Endothelial cell of umbilical vein (primary cell): ENCODE results near the gene SECISBP2. TPM values are rescaled to one million over a fixed set of nuclear protein-coding genes. Genes with fewer than 3 reads are reported as not detected.

Source experiments
- BruUV-seq: library from RNA; stranded (reverse); fragments of 400-500 nt; replicated peaks from 2 replicates; lab custom pipeline; 2021; lab: Mats Ljungman, UMichigan
- CTCF ChIA-PET: fragments of 300-600, 350-600 bp; sonication (Branson Sonifier 250); formaldehyde crosslinking; loops from one replicate; lab custom pipeline; 2021; ENCODE audit warnings: antibody characterized with exemption, inconsistent platforms; lab: Charles Lee
- POLR2A ChIA-PET: fragments of 300-600, 350-600 bp; sonication (Branson Sonifier 250); formaldehyde crosslinking; loops from one replicate; lab custom pipeline; 2021; ENCODE audit warnings: antibody characterized with exemption, inconsistent platforms; lab: Charles Lee
- DNase-seq: peaks from one replicate; pipeline ENCODE4 v3.0.0-alpha.2; 2011; ENCODE audit warnings: low read depth, low spot score
- FAIRE-seq: peaks from 2 replicates; lab custom pipeline; 2011; peaks lifted over from hg19 to GRCh38; lab: Jason Lieb, UNC
- H2AFZ ChIP-seq: 2 replicates; pipeline ENCODE4 v1.6.0; 2012; ENCODE audit warnings: low read depth, low read length, control low read depth, inconsistent platforms
- H3K27ac ChIP-seq: 2 replicates; pipeline ENCODE4 v1.5.1; 2011; ENCODE audit warnings: low read depth, mild to moderate bottlenecking, control low read depth, low read length, moderate library complexity; ENCODE audit not compliant: insufficient read depth
- H3K27me3 ChIP-seq, 2 experiments: 2 replicates each; pipeline versions ENCODE4 v1.6.0 to v1.6.1; 2011; ENCODE audit warnings: low read length in 2 of 2, mixed read lengths in 1 of 2; ENCODE audit not compliant: control insufficient read depth in 2 of 2, insufficient read depth in 2 of 2
- H3K36me3 ChIP-seq, 2 experiments: 2 replicates in 1 of 2; 3 replicates in 1 of 2; pipeline ENCODE4 v1.5.1; 2011; ENCODE audit warnings: low read length in 2 of 2, mild to moderate bottlenecking in 1 of 2, moderate library complexity in 1 of 2; ENCODE audit not compliant: control insufficient read depth in 2 of 2, insufficient read depth in 2 of 2; ENCODE audit errors: extremely low read depth in 1 of 2
- H3K4me1 ChIP-seq: 3 replicates; pipeline ENCODE4 v1.5.1; 2011; ENCODE audit warnings: mild to moderate bottlenecking, low read length; ENCODE audit not compliant: control insufficient read depth, insufficient read depth; ENCODE audit errors: extremely low read depth
- H3K4me2 ChIP-seq: 2 replicates; pipeline ENCODE4 v1.6.1; 2011; ENCODE audit warnings: low read length, control low read depth, mixed read lengths; ENCODE audit not compliant: insufficient read depth
- H3K4me3 ChIP-seq, 3 experiments: fragments of 200-600 bp in 1 of 3; sonication (generic), shearing (Covaris generic) in 1 of 3; replicated peaks in 1 of 3; 2 replicates each; pipeline ENCODE4 v1.5.1; 2011 to 2016; ENCODE audit warnings: control low read depth in 3 of 3, low read length in 3 of 3, mild to moderate bottlenecking in 2 of 3, inconsistent platforms in 1 of 3, low read depth in 1 of 3, moderate library complexity in 1 of 3; ENCODE audit not compliant: insufficient read depth in 1 of 3
- H3K79me2 ChIP-seq: 2 replicates; pipeline ENCODE4 v1.6.0; 2012; ENCODE audit warnings: low read length, inconsistent platforms; ENCODE audit not compliant: control insufficient read depth, insufficient read depth
- H3K9ac ChIP-seq: replicated peaks from 2 replicates; pipeline ENCODE3; 2011; ENCODE audit warnings: low read length, control low read depth; ENCODE audit not compliant: insufficient read depth; ENCODE audit errors: extremely low read depth
- H3K9me1 ChIP-seq: replicated peaks from 3 replicates; pipeline ENCODE4 v1.6.0; 2011; ENCODE audit warnings: mild to moderate bottlenecking, low read length; ENCODE audit not compliant: control insufficient read depth, insufficient read depth; ENCODE audit errors: extremely low read depth
- H3K9me3 ChIP-seq: replicated peaks from 2 replicates; pipeline ENCODE4 v1.5.1; 2012; ENCODE audit warnings: low read length, inconsistent platforms; ENCODE audit not compliant: control insufficient read depth, insufficient read depth
- H4K20me1 ChIP-seq: replicated peaks from 2 replicates; pipeline ENCODE3; 2011; ENCODE audit warnings: mild to moderate bottlenecking, low read length; ENCODE audit not compliant: control insufficient read depth, insufficient read depth; ENCODE audit errors: extremely low read depth
- EZH2 ChIP-seq: IDR thresholded peaks from 2 replicates; pipeline ENCODE4 v1.6.1; 2012; ENCODE audit warnings: borderline replicate concordance, low read depth, mild to moderate bottlenecking, moderate library complexity, low read length, inconsistent platforms; ENCODE audit not compliant: severe bottlenecking
- FOS ChIP-seq: IDR thresholded peaks from 2 replicates; pipeline ENCODE4 v1.6.1; 2011; ENCODE audit warnings: mild to moderate bottlenecking, low read length, moderate library complexity, borderline replicate concordance; ENCODE audit not compliant: insufficient read depth
- GATA2 ChIP-seq: IDR thresholded peaks from 2 replicates; pipeline ENCODE4 v1.7.0; 2011; ENCODE audit warnings: low read depth, mild to moderate bottlenecking, moderate library complexity, mixed read lengths, low read length; ENCODE audit not compliant: insufficient read length, insufficient read depth
- JUN ChIP-seq: IDR thresholded peaks from 2 replicates; pipeline ENCODE4 v1.6.1; 2011; ENCODE audit warnings: borderline replicate concordance, low read depth; ENCODE audit not compliant: insufficient read length, insufficient read depth
- MAX ChIP-seq: IDR thresholded peaks from 2 replicates; pipeline ENCODE4 v1.6.1; 2011; ENCODE audit not compliant: insufficient read depth, insufficient read length
- MYC ChIP-seq: IDR thresholded peaks from one replicate; pipeline ENCODE4 v1.6.1; 2011; ENCODE audit warnings: mild to moderate bottlenecking, low read depth, low read length
- POLR2A ChIP-seq: IDR thresholded peaks from 2 replicates; pipeline ENCODE4 v1.6.1; 2012; ENCODE audit warnings: low read depth, mild to moderate bottlenecking, control low read depth, low read length
- POLR2AphosphoS5 ChIP-seq: IDR thresholded peaks from 2 replicates; pipeline ENCODE4 v1.6.1; 2012; ENCODE audit warnings: low read depth, mild to moderate bottlenecking, control low read depth, low read length, moderate library complexity; ENCODE audit not compliant: insufficient read depth
- dilution Hi-C: fragments of 300-500 bp; cut with MboI; formaldehyde crosslinking; loops from one replicate; pipeline ENCODE4 v1.15.0; 2019; ENCODE audit warnings: low sequenced_read_pairs; ENCODE audit not compliant: extremely low pct_ligation_motif_present
- intact Hi-C: fragments of 100-400 bp; cut with micrococcal nuclease; formaldehyde crosslinking; loops from one replicate; pipeline ENCODE4 v1.10.0; 2022
- polyA plus RNA-seq, 4 experiments: library from polyadenylated mRNA; depleted of rRNA in 3 of 4; stranded (reverse) in 3 of 4; unstranded in 1 of 4; fragments of >200 nt; gene quantifications; 2 replicates each; pipeline versions ENCODE4 v1.2.1 to v1.2.3, GENCODE V29; 2011 to 2012; ENCODE audit warnings: missing spikeins in 1 of 4
- total RNA-seq: library from RNA; stranded (reverse); gene quantifications from 2 replicates; pipeline ENCODE4 v1.2.3, GENCODE V29; 2021
- TF ChIP-seq, protein P1 (sequence below), 2 donors: IDR thresholded peaks; 1 replicate in 1 of 2; 2 replicates in 1 of 2; pipeline ENCODE4 v1.5.1; 2011; ENCODE audit warnings: low read length in 2 of 2, mild to moderate bottlenecking in 2 of 2, moderate library complexity in 2 of 2, control low read depth in 1 of 2, inconsistent platforms in 1 of 2, low read depth in 1 of 2; ENCODE audit not compliant: insufficient read depth in 1 of 2; ENCODE audit errors: extremely low read depth in 1 of 2

The SECISBP2 gene
- total and polyA plus RNA-seq, 2 donors (not counting 3 experiments of a cell fraction or from before 2014, with no cell fraction given), result 22.7 to 36.3 TPM

DNA sequence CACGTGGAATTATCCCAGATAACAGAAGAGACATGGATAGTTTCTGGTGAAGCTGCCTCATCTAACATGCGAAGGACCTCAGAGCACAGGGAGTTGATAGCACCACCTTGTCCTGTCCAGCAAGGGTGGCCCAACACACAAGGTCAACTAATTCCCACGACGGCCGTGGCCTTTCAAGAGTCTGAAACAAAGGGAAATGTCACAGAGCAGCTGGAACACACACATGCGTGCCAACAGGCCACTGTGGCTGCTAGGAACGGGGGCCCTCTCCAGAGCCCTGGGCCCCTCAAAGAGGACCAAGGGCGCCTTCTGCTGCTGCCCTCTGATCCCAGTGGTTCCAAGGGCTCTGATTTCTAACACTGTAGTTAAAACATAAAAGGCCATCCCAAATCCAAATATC lies 50.7 kb downstream of the SECISBP2 start:
- dilution Hi-C loops (no loop called here), intact Hi-C loops (loop anchor here (5.0 kb wide), 1 partner anchor 108 kb away; no protein-coding TSS in a partner anchor)
- Histone ChIP-seq H4K20me1 (no peaks in the 10 kb centered on the region), H3K9me3 (no peaks in the 10 kb centered on the region), H3K4me1 (no peaks in the 10 kb centered on the region), H3K9me1 (no peaks in the 10 kb centered on the region), H3K9ac (no peak overlapping the region), H3K4me2 (no peak overlapping the region), H3K36me3 (no peaks in the 10 kb centered on the region), H2AFZ (no peak overlapping the region), H3K27ac (no peak overlapping the region), H3K4me3 (no peak overlapping the region), H3K27me3 (no peaks in the 10 kb centered on the region), H3K79me2 (no peaks in the 10 kb centered on the region)
- FAIRE-seq (no peak), DNase-seq (no peak)
- BruUV-seq, result no TSS peak
- ChIA-PET CTCF (interaction anchor here (3.7 kb wide), 1 partner anchor 180 kb away, joined by 10 read pairs; no protein-coding TSS in a partner anchor), POLR2A (no interaction called here)
- TF ChIP-seq MYC (no peak), JUN (no peak), GATA2 (no peak), EZH2 (no peak), POLR2A (no peak), POLR2AphosphoS5 (no peak), MAX (no peak), FOS (no peak)
- TF ChIP-seq, protein P1, sequence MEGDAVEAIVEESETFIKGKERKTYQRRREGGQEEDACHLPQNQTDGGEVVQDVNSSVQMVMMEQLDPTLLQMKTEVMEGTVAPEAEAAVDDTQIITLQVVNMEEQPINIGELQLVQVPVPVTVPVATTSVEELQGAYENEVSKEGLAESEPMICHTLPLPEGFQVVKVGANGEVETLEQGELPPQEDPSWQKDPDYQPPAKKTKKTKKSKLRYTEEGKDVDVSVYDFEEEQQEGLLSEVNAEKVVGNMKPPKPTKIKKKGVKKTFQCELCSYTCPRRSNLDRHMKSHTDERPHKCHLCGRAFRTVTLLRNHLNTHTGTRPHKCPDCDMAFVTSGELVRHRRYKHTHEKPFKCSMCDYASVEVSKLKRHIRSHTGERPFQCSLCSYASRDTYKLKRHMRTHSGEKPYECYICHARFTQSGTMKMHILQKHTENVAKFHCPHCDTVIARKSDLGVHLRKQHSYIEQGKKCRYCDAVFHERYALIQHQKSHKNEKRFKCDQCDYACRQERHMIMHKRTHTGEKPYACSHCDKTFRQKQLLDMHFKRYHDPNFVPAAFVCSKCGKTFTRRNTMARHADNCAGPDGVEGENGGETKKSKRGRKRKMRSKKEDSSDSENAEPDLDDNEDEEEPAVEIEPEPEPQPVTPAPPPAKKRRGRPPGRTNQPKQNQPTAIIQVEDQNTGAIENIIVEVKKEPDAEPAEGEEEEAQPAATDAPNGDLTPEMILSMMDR (IDR thresholded peaks at IDR 0.05; ENCODE audit: extremely low read depth in 1 of 2, insufficient read depth in 1 of 2, low read depth in 1 of 2, low read length in 2 of 2), result no peak
